CD8-positive, alpha-beta memory T cell (primary cell): ENCODE results near the gene AR. TPM values are rescaled to one million over a fixed set of nuclear protein-coding genes. Genes with fewer than 3 reads are reported as not detected.

Experiments used
- CTCF ChIA-PET: fragments of 350-600 bp; sonication (Branson Sonifier 250); formaldehyde crosslinking; loops from one replicate; lab custom pipeline; 2021; ENCODE audit warnings: antibody characterized with exemption; lab: Charles Lee
- POLR2A ChIA-PET: fragments of 350-600 bp; sonication (Branson Sonifier 250); formaldehyde crosslinking; loops from one replicate; lab custom pipeline; 2021; ENCODE audit warnings: antibody characterized with exemption; lab: Charles Lee
- DNase-seq, 5 donors: peaks; one replicate each; pipeline versions ENCODE4 v3.0.0 to v3.0.0-alpha.2; 2020 to 2022; ENCODE audit warnings: mixed read lengths in 1 of 5
- H3K27ac ChIP-seq: one replicate; pipeline ENCODE4 v1.7.0; 2013; ENCODE audit warnings: low read depth, mild to moderate bottlenecking, low read length, moderate library complexity
- H3K27me3 ChIP-seq: 2 replicates; pipeline ENCODE4 v1.7.0; 2013; ENCODE audit warnings: low read length, mild to moderate bottlenecking; ENCODE audit not compliant: insufficient read depth, poor library complexity, severe bottlenecking
- H3K36me3 ChIP-seq: 2 replicates; pipeline ENCODE4 v1.7.0; 2013; ENCODE audit warnings: mild to moderate bottlenecking, low read length, moderate library complexity; ENCODE audit not compliant: insufficient read depth
- H3K4me1 ChIP-seq: 2 replicates; pipeline ENCODE4 v1.7.0; 2013; ENCODE audit warnings: mild to moderate bottlenecking, low read length, moderate library complexity; ENCODE audit not compliant: insufficient read depth
- H3K4me3 ChIP-seq: 2 replicates; pipeline ENCODE4 v1.7.0; 2013; ENCODE audit warnings: mild to moderate bottlenecking, low read length
- H3K9me3 ChIP-seq: 2 replicates; pipeline ENCODE4 v1.7.0; 2013; ENCODE audit warnings: mild to moderate bottlenecking, low read length
- H3K27ac Mint-ChIP-seq, 8 donors: one replicate each; pipeline ENCODE4 v1.8.0; 2020 to 2021; ENCODE audit warnings: mixed read lengths in 8 of 8, mild to moderate bottlenecking in 6 of 8, inconsistent platforms in 3 of 8, moderate library complexity in 3 of 8
- H3K27me3 Mint-ChIP-seq, 2 donors: one replicate each; pipeline ENCODE4 v1.8.0; 2020 to 2021; ENCODE audit warnings: mixed read lengths in 2 of 2, mild to moderate bottlenecking in 1 of 2, moderate library complexity in 1 of 2
- H3K36me3 Mint-ChIP-seq, 3 donors: one replicate each; pipeline ENCODE4 v1.8.0; 2020 to 2021; ENCODE audit warnings: mixed read lengths in 3 of 3, inconsistent platforms in 1 of 3, mild to moderate bottlenecking in 1 of 3
- H3K4me1 Mint-ChIP-seq, 3 donors: one replicate each; pipeline ENCODE4 v1.8.0; 2020 to 2021; ENCODE audit warnings: mixed read lengths in 3 of 3, inconsistent platforms in 1 of 3, mild to moderate bottlenecking in 1 of 3
- H3K4me3 Mint-ChIP-seq, 7 donors: one replicate each; pipeline ENCODE4 v1.8.0; 2020 to 2021; ENCODE audit warnings: mixed read lengths in 7 of 7, mild to moderate bottlenecking in 6 of 7, moderate library complexity in 4 of 7, inconsistent platforms in 2 of 7
- H3K9me3 Mint-ChIP-seq, 5 donors: one replicate each; pipeline ENCODE4 v1.8.0; 2020 to 2022; ENCODE audit warnings: mixed read lengths in 5 of 5, mild to moderate bottlenecking in 3 of 5, moderate library complexity in 2 of 5, inconsistent platforms in 1 of 5
- polyA plus RNA-seq: library from polyadenylated mRNA; unstranded; fragments of 300-500 nt; fragmentation: Illumina TruSeq; gene quantifications from one replicate; pipeline ENCODE4 v1.2.3, GENCODE V29; 2021
- total RNA-seq, 2 experiments: library from RNA; stranded (reverse); gene quantifications; one replicate each; pipeline ENCODE4 v1.2.3, GENCODE V29; 2021

Gene AR
- total and polyA plus RNA-seq, 3 experiments from 2014 or later = not detected

GRCh38 chrX:67574696-67575095 is 30.9 kb downstream of the AR start:
- Histone ChIP-seq H3K36me3 (no peaks in the 10 kb centered on the region), H3K4me3 (no peak overlapping the region), H3K9me3 (no peaks in the 10 kb centered on the region), H3K27me3 (no peaks in the 10 kb centered on the region), H3K27ac (no peak overlapping the region), H3K4me1 (no peaks in the 10 kb centered on the region)
- Mint-ChIP-seq H3K4me3 (no peak overlapping the region), H3K9me3 (no peaks in the 10 kb centered on the region), H3K27ac (no peak overlapping the region), H3K36me3 (no peaks in the 10 kb centered on the region), H3K4me1 (no peaks in the 10 kb centered on the region), H3K27me3 (peaks cover 0 to 4% of the 10 kb centered on the region in 2 donors)
- CTCF ChIA-PET = no interaction called here
- no peak for DNase-seq
- POLR2A ChIA-PET = no interaction called here

DNA sequence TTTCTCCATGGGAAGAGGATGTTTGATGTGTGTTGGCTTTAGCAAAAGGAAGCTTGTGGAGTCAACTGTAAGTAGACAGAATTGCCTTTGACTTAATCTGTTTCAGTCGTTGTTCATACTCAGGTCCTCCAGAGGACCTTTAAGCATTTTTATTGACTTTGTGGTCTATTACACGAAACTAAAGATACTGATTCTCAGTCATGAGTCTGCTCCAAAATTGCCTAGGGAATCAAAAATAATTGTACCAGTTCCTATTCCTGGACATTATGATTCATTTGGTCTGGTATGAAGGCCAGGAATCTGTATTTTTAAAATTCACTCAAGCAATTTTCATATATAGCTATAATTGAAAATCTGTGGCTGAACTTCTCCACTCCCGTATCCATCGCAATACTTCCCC is 38.6 kb downstream of the AR start:
- H3K9me3 ChIP-seq = no peaks in the 10 kb centered on the region
- ChIA-PET CTCF (no interaction called here), POLR2A (no interaction called here)
- H3K36me3 ChIP-seq = no peaks in the 10 kb centered on the region
- no peaks in the 10 kb centered on the region for H3K27me3 ChIP-seq
- Mint-ChIP-seq H3K36me3 (no peaks in the 10 kb centered on the region), H3K27me3 (peaks cover 0 to 2% of the 10 kb centered on the region in 2 donors), H3K4me1 (no peaks in the 10 kb centered on the region), H3K27ac (no peak overlapping the region), H3K9me3 (no peaks in the 10 kb centered on the region), H3K4me3 (no peak overlapping the region)
- H3K27ac ChIP-seq = no peak overlapping the region
- H3K4me1 ChIP-seq = no peaks in the 10 kb centered on the region
- H3K4me3 ChIP-seq = no peak overlapping the region
- DNase-seq = no peak

DNA sequence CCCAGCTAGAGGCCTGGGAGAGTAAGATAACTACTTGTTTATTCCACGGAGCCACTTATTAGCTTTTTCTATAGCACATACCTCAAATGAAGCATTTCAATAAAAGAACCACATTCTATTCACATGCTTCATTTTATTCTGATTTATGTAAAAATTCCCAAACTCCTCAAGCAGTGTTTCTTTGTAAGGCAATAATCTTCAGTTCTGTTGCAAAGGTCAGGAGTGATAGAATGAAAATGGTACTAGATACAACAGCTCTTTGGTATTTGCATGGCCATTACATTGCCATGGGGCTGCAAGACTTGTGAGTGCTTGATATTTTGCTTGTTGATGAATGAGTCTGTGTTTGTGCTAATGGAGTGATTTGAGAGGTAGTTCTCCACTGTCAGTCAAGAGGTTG is 39.4 kb downstream of the AR start:
- H3K27ac Mint-ChIP-seq = no peak overlapping the region
- H3K27ac ChIP-seq = no peak overlapping the region
- CTCF ChIA-PET = no interaction called here
- H3K4me1 Mint-ChIP-seq = no peaks in the 10 kb centered on the region
- no peaks in the 10 kb centered on the region for H3K36me3 ChIP-seq
- H3K36me3 Mint-ChIP-seq = no peaks in the 10 kb centered on the region
- no peaks in the 10 kb centered on the region for H3K27me3 ChIP-seq
- no peak overlapping the region for H3K4me3 Mint-ChIP-seq
- H3K9me3 Mint-ChIP-seq = no peaks in the 10 kb centered on the region
- H3K4me3 ChIP-seq = no peak overlapping the region
- POLR2A ChIA-PET = no interaction called here
- peaks cover 0 to 2% of the 10 kb centered on the region in 2 donors for H3K27me3 Mint-ChIP-seq
- DNase-seq = no peak
- no peaks in the 10 kb centered on the region for H3K4me1 ChIP-seq
- H3K9me3 ChIP-seq = no peaks in the 10 kb centered on the region

- Histone ChIP-seq H3K27me3 (no peaks in the 10 kb centered on the region), H3K27ac (no peak overlapping the region), H3K4me1 (no peaks in the 10 kb centered on the region), H3K9me3 (no peaks in the 10 kb centered on the region), H3K4me3 (no peak overlapping the region), H3K36me3 (no peaks in the 10 kb centered on the region)
- peaks cover 0 to 2% (median 0%) of the 10 kb centered on the region in 5 donors for H3K9me3 Mint-ChIP-seq
- H3K27ac Mint-ChIP-seq = no peak overlapping the region
- H3K27me3 Mint-ChIP-seq = peaks cover 0 to 2% of the 10 kb centered on the region in 2 donors
- H3K4me1 Mint-ChIP-seq = no peaks in the 10 kb centered on the region
- DNase-seq = no peak
- ChIA-PET POLR2A (no interaction called here), CTCF (no interaction called here)
- H3K36me3 Mint-ChIP-seq = no peaks in the 10 kb centered on the region
- H3K4me3 Mint-ChIP-seq = no peak overlapping the region
Observed at GRCh38 chrX:67585401-67585800, 41.6 kb downstream of the AR start.

GRCh38 chrX:67587946-67588624 is 44.3 kb downstream of the AR start:
- no peaks in the 10 kb centered on the region for H3K4me1 ChIP-seq
- no peaks in the 10 kb centered on the region for H3K36me3 ChIP-seq
- no peaks in the 10 kb centered on the region for H3K27me3 ChIP-seq
- H3K27ac ChIP-seq = no peak overlapping the region
- no peak overlapping the region for H3K4me3 Mint-ChIP-seq
- H3K9me3 ChIP-seq = no peaks in the 10 kb centered on the region
- peaks cover 0 to 1% of the 10 kb centered on the region in 2 donors for H3K27me3 Mint-ChIP-seq
- no peak overlapping the region for H3K4me3 ChIP-seq
- ChIA-PET POLR2A (no interaction called here), CTCF (no interaction called here)
- DNase-seq = no peak
- no peaks in the 10 kb centered on the region for H3K4me1 Mint-ChIP-seq
- H3K36me3 Mint-ChIP-seq = no peaks in the 10 kb centered on the region
- H3K27ac Mint-ChIP-seq = no peak overlapping the region
- peaks cover 0 to 4% (median 0%) of the 10 kb centered on the region in 5 donors for H3K9me3 Mint-ChIP-seq

DNA sequence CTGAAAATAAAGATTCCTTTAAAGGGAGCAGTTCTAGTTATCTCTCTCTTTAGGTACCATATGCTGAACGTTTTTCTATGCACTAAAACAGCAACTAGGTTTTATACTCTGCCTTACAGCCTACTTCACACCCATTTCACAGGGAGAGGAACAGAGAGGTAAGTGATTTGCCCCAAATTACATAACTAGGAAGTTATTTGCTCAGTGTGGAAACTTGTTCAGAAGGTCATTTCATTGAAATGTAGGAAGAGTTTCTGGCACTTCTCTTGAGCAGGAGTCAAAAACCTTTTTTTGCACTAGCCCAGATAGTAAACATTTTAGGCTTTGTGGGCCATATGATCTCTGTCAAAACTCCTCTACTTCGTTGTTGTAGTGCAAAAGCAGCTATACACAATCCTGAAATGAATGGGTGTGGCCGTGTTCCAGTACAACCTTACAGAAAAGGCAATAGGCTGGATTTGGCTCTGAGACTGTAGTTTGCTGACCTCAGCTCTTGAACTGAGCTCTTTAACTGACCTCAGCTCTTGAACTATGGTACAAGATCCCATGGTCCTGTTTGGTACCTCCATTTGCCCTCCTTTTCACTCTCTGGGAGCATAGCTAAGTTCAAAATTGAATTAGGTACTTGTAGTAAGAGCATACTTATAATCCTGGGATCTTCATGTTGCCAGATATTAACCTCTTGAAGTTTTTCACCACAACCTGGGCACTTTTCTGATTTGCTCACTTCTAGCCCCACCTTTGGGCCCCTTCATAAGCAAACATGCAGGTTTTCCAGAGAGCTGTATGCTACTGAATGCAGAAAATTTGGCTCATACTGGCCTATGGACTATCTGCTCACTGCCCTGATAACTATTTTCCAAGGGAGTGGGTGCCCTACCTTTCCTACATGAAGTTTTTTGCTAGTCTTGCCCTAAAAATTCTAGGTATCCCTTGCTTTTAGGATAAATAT is 53.3 kb downstream of the AR start:
- Histone ChIP-seq H3K9me3 (no peaks in the 10 kb centered on the region), H3K4me1 (no peaks in the 10 kb centered on the region), H3K36me3 (no peaks in the 10 kb centered on the region), H3K4me3 (no peak overlapping the region), H3K27ac (no peak overlapping the region), H3K27me3 (no peaks in the 10 kb centered on the region)
- H3K27me3 Mint-ChIP-seq = peaks cover 0 to 7% of the 10 kb centered on the region in 2 donors
- H3K4me1 Mint-ChIP-seq = no peaks in the 10 kb centered on the region
- CTCF ChIA-PET = no interaction called here
- no peaks in the 10 kb centered on the region for H3K9me3 Mint-ChIP-seq
- DNase-seq = no peak
- no peak overlapping the region for H3K27ac Mint-ChIP-seq
- no peaks in the 10 kb centered on the region for H3K36me3 Mint-ChIP-seq
- no peak overlapping the region for H3K4me3 Mint-ChIP-seq
- POLR2A ChIA-PET = no interaction called here

DNA sequence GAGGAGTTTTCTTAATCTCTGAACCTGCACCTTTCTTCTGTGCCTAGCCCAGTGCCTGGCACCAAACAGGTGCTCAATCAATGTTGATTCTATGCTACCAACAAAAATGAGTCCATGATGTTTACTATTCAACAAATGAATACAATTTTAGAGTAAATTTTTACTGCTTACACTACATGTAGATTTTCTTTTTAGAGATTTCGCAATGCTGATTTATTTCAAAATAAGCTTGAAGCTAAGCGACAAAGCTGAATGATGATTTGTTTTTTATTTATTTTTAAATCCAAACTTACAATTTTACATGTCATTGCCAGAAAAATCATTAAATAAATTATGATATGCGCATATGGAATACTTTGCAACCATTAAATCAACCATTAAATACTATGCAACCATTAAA is 55.7 kb downstream of the AR start:
- Mint-ChIP-seq H3K27ac (no peak overlapping the region), H3K4me1 (no peaks in the 10 kb centered on the region)
- CTCF ChIA-PET = no interaction called here

DNA sequence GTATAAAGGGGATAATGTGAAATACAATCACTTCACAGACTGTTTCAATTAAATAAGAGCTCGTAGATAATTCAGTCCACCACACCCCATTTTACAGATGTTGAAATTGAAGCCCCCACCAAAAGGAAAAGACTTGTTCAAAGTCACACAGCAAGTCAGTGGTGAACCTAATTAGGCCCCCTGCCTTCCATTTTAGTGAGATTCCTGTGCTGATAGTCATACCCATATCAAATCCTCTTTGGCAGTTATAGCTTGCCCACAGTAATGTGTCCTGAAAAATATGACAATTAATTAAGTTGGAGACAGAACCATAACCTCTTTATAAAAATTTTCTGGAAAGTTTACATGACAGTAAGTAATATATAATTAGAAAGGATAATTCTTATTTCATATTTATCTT is 58.0 kb downstream of the AR start:
- Mint-ChIP-seq H3K4me3 (no peak overlapping the region), H3K9me3 (no peaks in the 10 kb centered on the region), H3K36me3 (no peaks in the 10 kb centered on the region), H3K4me1 (no peaks in the 10 kb centered on the region), H3K27me3 (peaks cover 0 to 7% of the 10 kb centered on the region in 2 donors), H3K27ac (no peak overlapping the region)
- H3K36me3 ChIP-seq = no peaks in the 10 kb centered on the region
- no peak overlapping the region for H3K4me3 ChIP-seq
- no peaks in the 10 kb centered on the region for H3K9me3 ChIP-seq
- CTCF ChIA-PET = no interaction called here
- POLR2A ChIA-PET = no interaction called here
- DNase-seq = no peak
- no peaks in the 10 kb centered on the region for H3K4me1 ChIP-seq
- no peaks in the 10 kb centered on the region for H3K27me3 ChIP-seq
- no peak overlapping the region for H3K27ac ChIP-seq

More for the DNA sequence above, 55.7 kb downstream of the AR start:
- Histone ChIP-seq H3K4me3 (no peak overlapping the region), H3K27ac (no peak overlapping the region), H3K4me1 (no peaks in the 10 kb centered on the region), H3K36me3 (no peaks in the 10 kb centered on the region), H3K9me3 (no peaks in the 10 kb centered on the region), H3K27me3 (no peaks in the 10 kb centered on the region)
- H3K27me3 Mint-ChIP-seq = peaks cover 0 to 7% of the 10 kb centered on the region in 2 donors
- DNase-seq = no peak
- H3K36me3 Mint-ChIP-seq = no peaks in the 10 kb centered on the region
- H3K9me3 Mint-ChIP-seq = no peaks in the 10 kb centered on the region
- no peak overlapping the region for H3K4me3 Mint-ChIP-seq
- POLR2A ChIA-PET = no interaction called here
